Activated CD4-positive, alpha-beta T cell treated with anti-CD3 and anti-CD28 coated beads, Interleukin-10, Interleukin-2, amounts not matched to agents 100 ng/mL and 50 ng/mL, durations not matched to agents 16 hours and 8 hours (primary cell): Measurements from ENCODE around the gene MEN1.

Experiments
- DNase-seq: peaks from one replicate; pipeline ENCODE4 v3.0.0-alpha.2; 2020

Gene MEN1

GRCh38 chr11:64760759-64761420 lies 49.5 kb downstream of the MEN1 start:
- DNase-seq: no peak

GRCh38 chr11:64759722-64760719 lies 50.3 kb downstream of the MEN1 start, which contains the start of gene PYGM:
PYGM (minus strand) TSS chr11:64759974; CDS start chr11:64759898, 76 bp downstream.
- no peak for DNase-seq

GRCh38 chr11:64759131-64759721 lies 51.1 kb downstream of the MEN1 start:
- DNase-seq: no peak

- no peak for DNase-seq
Observed at GRCh38 chr11:64758330-64759079, 51.8 kb downstream of the MEN1 start.

- no peak for DNase-seq
Observed at GRCh38 chr11:64757549-64758329, 52.6 kb downstream of the MEN1 start.

GRCh38 chr11:64755681-64756361 lies 54.5 kb downstream of the MEN1 start:
- DNase-seq: no peak

GRCh38 chr11:64754919-64755662 lies 55.3 kb downstream of the MEN1 start:
- no peak for DNase-seq

- DNase-seq: no peak
Observed at GRCh38 chr11:64754124-64754918, 56.0 kb downstream of the MEN1 start.
